ENCODE data around the gene KCNG2. TPM values are rescaled to one million over a fixed set of nuclear protein-coding genes. Genes with fewer than 3 reads are reported as not detected.

Gene KCNG2
- total and polyA plus RNA-seq, 9 of the 15 experiments (the other 6 are each of a cell fraction or from before 2014, with no cell fraction given): not detected

DNA sequence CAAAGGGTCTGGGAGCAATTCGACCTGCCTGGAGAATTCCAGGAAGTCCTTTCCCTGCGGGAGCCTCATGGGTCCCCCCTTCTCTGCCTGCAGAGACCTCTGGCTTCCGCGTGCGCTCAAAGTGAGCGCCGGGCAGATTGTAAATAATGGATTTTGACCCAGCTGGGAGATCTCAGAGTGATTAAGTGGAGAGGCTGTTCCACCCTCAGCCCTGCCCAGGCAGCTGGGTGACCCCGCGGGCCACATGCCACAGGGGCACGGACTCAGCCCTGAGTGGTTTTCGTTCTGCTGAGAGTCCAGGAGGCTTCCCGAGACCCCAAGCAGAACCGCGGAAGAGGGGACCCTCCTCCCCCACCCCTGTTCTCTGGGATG is 1.2 kb downstream of the KCNG2 start:
- Histone ChIP-seq H4K20me1 (replicated peaks; ENCODE audit: control insufficient read depth, insufficient read depth, low read length) (no peaks in the 10 kb centered on the region), H3K4me2 (ENCODE audit: insufficient read depth, low read length) (no peak overlapping the region), H3K9ac (ENCODE audit: insufficient read depth in 1 of 2, low read depth in 2 of 2, low read length in 2 of 2) (no peak overlapping the region), H3K4me3 (no peak overlapping the region), H3K27me3 (ENCODE audit: control insufficient read depth in 2 of 2, insufficient read depth in 2 of 2, low read length in 2 of 2) (peaks cover 15 to 78% of the 10 kb centered on the region in 2 experiments; a peak in 4 of 5 replicates), H3K9me1 (ENCODE audit: control insufficient read depth, insufficient read depth, low read length) (no peaks in the 10 kb centered on the region), H3K27ac (ENCODE audit: extremely low read depth, low read depth, low read length) (no peak overlapping the region), H3K36me3 (ENCODE audit: control insufficient read depth, insufficient read depth, low read length) (no peaks in the 10 kb centered on the region), H3K4me1 (replicated peaks in 1 of 2; ENCODE audit: control insufficient read depth in 2 of 2, insufficient read depth in 2 of 2, low read length in 2 of 2) (peaks cover 0 to 2% of the 10 kb centered on the region in 2 experiments; a peak in 1 of 5 replicates), H3K9me3 (replicated peaks; ENCODE audit: control insufficient read depth, insufficient read depth, low read depth, low read length) (no peaks in the 10 kb centered on the region), H3K79me2 (ENCODE audit: control insufficient read depth, insufficient read depth, low read length) (no peaks in the 10 kb centered on the region), H2AFZ (ENCODE audit: low read depth, low read length) (no peak overlapping the region)
- ATAC-seq (no peak), DNase-seq (ENCODE audit: extremely low read depth in 1 of 4, low spot score in 3 of 4) (no peak), FAIRE-seq (no peak)
- ChIA-PET POLR2A (interaction anchor here (0.7 kb wide), 1 partner anchor 25 kb away, joined by 3 read pairs; no protein-coding TSS in a partner anchor), CTCF (ENCODE audit: low intra/inter-chr PET ratio) (no interaction called here)
- TF ChIP-seq TBP (optimal IDR thresholded peaks at IDR 0.05; ENCODE audit: low read depth, low read length) (no peak), ZNF764 (CRISPR knock-in tag; IDR thresholded peaks at IDR 0.05; ENCODE audit: low read depth) (no peak), AFF1 (IDR thresholded peaks at IDR 0.05; ENCODE audit: low read depth in 1 of 2, partially characterized antibody in 2 of 2) (no peak), RBFOX2 (IDR thresholded peaks at IDR 0.05; ENCODE audit: low read depth, low read length) (no peak), ZNF398 (CRISPR knock-in tag; IDR thresholded peaks at IDR 0.05) (no peak), TFAM (CRISPR knock-in tag; conservative IDR thresholded peaks at IDR 0.05) (no peak)
- TF ChIP-seq, protein P1, sequence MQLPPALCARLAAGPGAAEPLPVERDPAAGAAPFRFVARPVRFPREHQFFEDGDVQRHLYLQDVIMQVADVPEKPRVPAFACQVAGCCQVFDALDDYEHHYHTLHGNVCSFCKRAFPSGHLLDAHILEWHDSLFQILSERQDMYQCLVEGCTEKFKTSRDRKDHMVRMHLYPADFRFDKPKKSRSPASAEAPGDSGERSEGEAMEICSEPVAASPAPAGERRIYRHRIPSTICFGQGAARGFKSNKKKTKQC (CRISPR knock-in tag; IDR thresholded peaks at IDR 0.05): no peak
- no TSS peak for BruUV-seq (replicated peaks)
- in situ Hi-C loops (cut with MboI) (no loop called here), intact Hi-C loops (cut with micrococcal nuclease) (no loop called here)
- WGBS (ENCODE audit: insufficient coverage, low coverage, missing lambda C conversion rate): 0% methylated on average over 8 of the region's 14 CpGs

Measured in K562 (cell line).